T-helper 1 cell (primary cell): ENCODE data around the gene BFSP1.

Experiments used
- DNase-seq, 5 donors: peaks; one replicate each; pipeline ENCODE4 v3.0.0-alpha.2; 2012 to 2020

Gene BFSP1

DNA sequence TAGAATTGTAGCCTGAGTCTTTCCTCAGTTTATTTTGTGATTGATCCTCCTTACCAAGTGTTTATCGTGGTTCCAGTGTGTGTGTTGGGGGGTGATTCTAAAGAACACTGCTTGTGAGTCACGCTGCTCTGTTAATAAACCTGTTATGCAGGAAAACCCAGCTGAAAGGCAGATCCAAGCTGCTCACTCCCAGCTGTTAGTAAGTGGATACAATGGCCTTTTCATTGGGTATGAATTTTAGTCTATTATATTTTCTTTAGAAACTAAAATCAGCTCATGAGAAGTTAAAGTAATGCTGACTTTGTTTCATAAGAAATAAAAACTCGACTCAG is 26.5 kb upstream of the BFSP1 start:
- no peak for DNase-seq

DNA sequence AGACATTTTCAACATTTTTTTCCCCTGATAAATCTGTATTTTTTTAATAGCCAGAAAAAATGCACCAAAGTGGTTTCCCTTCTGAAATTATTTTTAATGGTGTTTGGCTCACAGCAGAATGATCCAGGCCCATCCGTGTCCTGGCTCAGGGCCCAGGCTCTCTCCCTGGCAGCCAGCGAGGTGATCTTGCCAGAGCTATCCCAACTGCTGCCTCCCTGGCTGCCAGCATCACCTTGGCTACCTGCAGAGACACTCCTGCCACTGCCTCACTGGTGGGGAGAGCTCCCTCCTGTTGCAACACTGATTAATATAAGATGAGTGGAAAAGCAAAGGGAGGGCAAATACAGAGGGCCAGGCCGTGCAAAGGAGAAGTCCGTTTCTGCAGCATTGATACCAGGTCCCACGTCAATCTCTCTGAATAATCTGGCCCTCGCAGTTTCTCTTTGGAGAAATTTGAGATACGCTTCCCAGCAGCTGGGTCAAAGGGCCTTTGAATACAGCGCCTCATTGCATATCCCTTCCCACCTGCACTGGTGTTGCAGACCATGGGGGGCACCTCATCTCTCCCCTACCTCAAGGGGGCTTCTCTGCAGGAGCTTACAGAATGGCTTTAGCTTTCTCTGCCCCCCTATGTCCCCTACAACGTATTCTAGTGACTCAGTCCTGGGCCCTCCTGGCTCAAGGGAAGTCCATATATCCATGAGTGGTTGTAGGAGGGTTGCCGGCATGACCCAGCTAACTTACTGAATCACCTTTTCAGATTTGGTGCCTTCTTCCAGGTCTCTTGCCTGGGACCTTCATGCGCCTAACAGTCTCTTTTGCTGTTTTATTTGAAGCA is 25.9 kb upstream of the BFSP1 start:
- DNase-seq: no peak

DNA sequence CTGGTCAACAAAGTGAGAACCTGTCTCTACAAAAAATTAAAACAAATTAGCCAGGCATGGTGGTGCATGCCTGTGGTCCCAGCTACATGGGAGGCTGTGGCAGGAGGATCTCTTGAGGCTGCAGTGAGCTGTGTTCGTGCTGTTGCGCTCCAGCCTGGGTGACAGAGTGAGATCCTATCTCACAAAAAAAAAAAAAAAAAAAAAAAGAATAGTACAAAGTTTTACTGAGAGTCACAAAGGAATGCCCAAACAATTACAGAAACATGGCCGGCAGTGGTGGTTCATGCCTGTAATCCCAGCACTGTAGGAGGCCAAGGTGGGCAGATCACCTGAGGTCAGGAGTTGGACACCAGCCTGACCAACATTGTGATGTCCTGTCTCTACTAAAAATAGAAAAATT is 23.9 kb upstream of the BFSP1 start:
- no peak for DNase-seq

DNA sequence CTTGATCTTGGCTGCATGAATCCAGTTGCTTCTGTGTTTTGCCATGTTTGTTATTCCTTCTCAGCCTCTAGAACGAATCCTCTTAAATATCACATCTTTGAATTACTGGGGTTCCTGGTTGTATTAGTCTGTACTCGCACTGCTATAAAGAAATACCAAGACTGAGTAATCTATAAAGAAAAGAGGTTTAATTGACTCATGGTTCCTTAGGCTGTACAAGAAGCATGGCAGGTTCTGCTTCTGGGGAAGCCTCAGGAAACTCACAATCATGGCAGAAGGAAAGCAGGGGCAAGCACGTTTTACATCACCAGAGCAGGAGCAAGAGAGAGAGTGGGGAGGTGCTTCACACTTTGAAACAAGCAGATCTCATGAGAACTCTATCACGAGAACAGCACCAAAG is 18.0 kb upstream of the BFSP1 start:
- no peak for DNase-seq

DNA sequence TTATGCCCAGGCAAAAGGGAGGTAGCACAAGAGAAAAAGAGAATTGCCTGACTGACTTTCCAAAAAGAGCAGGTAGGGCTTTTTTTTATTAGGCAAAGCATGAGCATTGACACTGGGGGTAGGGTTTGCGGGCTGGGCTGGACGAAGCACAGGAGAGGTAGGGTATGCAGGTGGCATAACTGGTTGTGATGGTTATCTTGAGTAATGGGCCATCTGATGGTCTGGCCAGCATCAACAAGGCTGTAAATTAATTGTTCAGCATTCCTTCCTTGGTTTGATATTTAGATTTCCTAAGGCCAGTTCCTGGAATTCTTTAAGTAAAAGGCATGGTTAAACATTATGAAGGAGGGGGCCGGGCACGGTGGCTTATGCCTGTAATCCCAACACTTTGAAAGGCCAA is 13.9 kb upstream of the BFSP1 start:
- no peak for DNase-seq

DNA sequence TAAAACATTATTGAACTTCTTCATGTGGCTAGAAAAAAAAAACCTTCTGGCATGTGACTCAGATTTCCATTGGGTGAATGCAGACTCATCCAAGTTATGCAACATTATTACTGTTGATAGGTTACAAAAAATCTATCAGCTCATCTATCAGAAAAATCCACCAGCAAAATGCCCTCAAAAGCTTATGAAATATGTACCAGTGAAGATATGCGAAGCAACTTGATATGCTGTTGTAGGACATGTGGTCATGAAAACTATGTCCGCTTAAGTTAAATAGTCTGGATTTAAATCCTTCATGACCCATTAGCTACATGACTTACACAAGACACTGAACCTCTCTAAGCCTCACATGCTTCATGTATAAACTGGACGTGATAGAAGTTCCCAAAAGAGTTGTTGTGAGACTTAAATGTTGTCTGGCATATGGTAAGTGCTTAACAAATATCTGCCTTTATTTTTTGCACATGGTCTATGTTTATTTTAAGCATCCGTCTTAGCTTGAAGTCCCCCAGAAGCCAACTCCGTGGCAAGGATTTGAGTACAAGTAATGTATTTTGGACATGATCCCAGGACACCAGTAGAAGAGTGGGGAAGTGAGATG is 12.5 kb upstream of the BFSP1 start:
- DNase-seq: no peak

DNA sequence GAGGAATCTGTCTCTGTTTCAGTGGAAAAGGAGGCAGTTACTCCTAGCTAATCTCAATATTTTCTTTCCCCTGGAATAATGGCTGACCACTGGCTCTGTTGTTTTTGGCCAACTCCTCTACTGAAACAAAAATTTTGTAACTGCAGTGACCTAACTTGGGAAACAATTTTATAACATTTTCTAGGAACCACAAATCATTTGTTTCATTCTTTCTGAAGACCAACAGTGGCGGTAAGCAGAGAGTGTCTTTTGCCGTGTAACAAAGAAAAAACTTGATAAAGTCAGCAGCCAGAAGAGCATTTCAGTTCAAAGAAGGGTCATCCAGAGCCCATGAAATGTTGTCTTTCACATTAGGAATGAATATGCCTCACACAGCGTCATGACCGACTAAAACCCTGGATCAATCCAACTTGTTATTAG is 11.8 kb upstream of the BFSP1 start:
- DNase-seq: no peak

DNA sequence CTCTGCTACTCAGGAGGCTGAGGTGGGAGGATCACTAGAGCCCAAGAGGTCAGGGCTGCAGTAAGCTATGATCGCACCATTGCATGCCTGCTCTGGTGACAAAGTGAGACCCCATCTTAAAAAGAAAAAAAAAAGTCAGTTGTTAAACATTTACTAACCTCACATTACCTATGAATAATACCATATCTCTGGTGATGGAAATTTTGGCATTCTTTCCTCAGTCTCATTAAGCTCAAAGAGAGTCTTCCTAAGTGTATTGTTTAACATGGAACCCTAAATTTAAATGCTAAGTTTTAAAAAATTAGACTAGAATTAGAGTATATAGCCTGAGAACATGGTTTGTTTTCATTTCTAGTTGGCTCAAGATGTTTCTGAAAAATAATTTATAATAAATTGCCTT is 11.3 kb upstream of the BFSP1 start:
- DNase-seq: no peak

DNA sequence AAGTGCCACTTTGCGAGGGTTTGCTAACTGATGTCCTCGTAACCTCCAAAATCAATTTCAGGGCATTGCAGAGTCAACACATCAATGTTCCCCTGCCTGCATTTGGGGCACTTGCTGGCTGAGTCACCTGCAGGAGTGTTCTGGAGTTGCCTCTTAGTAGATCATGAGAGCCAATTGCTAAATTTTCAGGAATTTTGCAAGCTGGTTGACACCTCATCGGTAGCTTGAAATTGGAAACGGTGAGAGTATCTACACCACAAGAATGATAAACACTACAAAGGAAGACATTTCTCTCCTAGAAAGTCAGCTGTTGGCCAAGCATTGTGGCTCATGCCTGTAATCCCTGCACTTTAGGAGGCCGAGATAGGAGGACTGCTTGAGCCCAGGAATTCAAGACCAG is 10.8 kb upstream of the BFSP1 start:
- no peak for DNase-seq

DNA sequence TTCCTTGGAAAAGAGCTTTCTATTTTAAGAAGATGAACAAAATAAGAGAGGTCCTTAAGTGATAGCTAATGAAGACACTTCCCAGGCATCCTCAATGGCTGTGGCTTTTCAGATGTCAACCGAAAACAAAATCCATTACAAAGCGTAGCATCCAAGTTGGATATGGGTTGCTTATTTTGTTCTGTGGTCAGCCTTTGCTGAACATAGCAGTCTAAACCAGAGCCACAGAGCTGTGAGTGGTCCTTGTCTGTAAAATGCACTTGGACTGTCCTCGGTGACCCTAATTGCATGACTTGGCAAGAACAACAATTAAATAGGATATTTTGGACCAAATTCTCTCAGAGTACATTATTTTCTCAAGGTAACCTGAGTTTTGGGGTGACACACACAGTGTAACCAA is 10.4 kb upstream of the BFSP1 start:
- DNase-seq: no peak

DNA sequence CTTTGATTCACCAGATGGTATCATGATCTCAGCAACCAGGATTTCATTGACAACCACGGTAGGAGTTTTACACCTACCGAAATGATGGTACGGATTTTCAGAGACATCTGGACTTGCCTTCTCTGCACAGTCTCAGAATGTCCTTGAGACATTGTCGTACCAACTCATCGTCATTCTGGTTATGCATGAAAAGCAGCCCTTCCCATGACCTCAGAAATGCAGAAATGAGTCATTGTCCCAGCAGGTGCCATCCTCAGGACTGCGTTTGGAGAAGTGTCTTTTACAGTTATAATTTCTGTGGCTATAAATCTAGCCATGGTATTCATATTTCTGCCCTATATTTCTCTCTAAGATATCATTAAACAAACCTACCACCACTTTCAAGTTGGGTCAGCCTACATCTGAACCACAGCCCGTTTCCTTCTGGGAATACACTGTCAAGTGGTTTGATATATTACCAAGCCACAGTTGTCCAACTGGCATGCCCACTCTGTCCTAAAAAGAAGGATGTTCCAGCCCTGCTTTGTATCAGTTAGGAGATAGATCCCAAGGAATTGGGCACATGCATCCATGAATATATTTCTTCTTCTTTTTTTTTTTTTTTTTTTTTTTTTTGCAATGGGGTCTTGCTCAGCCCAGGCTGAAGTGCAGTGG is 7.5 kb upstream of the BFSP1 start:
- peak in 1 of 5 donors; percentile 68 for DNase-seq

DNA sequence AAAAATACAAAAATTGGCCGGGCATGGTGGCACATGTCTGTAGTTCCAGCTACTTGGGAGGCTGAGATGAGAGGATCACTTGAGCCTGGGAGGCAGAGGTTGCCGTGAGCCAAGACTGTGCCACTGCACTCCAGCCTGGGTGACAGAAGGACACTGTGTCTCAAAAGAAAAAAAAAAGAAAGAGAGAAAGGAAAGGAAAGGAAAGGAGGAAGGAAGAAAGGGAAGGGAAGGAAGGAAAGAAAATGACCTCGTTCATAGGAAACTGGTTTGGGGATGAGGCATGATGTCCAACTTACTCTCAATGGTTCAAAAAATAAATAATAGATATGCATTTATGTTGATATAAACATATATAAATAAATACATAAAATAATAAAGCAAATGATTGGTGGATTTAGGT is 6.8 kb upstream of the BFSP1 start:
- no peak for DNase-seq

DNA sequence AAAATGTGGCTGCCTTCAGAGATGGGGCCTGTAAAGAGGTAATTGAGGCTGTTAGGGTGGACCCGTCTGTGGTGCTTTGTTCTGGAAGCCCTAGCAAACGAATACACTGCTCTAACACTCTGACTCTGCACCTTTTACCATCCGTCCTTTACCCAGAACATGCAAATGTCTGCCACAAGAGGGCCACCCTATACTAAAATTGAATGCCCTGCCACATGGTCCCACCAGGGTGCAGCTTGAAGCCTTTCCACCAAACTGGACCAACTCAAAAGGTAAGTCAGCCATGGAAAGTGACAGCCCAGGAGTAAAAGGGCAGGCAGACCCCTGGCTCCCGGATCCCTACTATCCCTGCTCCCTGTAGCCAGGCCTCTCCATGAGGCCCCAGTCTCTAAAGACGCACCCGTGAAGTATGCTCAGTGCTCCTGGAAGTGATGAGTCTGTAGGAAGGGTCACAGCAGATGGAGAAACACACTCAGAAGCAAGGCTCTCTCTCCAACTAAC is 5.8 kb upstream of the BFSP1 start:
- DNase-seq: peak; percentile 24 to 71 (median 40)

DNA sequence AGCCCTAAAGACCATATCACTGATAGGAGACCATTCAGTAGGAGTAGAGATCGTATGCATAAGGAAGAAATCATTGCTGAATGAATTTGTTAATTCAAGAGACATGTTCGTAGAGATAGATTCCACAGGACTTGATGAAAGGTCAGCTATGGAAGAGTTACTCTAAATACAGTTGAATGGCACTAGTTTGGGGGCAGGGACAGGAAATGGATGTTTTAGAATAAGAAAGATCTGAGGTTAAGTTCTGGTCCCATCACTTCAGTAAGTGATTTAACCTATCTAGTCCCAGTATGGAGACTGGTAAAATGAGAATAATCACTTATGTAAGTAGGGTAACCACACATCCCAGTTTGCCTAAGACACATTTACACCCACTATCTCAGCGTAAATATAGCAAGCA is 2.9 kb upstream of the BFSP1 start:
- no peak for DNase-seq

DNA sequence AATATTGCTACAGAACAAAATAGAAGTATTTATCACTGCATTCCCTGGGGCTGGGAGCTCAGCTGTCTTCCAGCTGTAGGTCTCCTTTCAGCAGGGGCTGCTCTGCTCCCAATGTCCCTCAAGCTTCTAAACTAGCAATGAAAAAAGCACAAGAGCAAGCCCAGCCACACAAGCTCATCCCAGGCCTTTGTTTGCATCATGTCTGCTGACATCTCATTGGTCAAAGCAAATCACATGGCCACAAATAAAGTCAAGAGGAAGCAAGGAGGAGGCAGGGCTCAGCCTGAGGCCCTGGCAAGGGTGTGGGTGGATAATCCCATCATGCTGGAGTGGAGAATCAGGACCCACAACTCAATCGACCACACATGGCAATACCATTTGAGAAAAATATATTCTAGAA is 2.2 kb upstream of the BFSP1 start:
- DNase-seq: peak in 1 of 5 donors; percentile 52

DNA sequence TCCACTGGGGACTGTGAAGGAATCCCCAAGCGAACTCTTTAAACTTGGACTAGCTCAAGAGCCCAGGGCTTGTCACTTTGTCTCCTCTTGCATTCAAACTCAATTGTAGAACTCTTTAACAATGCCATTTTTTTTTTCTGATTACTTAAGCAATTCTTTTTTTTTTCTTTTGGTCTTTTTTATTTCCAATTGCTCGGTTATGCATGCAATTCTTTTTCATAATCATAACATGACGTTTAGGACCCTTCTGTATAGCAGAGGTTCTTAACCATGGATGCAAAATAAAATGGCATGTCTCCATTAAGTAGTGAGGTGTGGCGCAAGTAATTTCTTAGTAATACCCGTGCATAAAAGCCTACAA is 466 bp upstream of the BFSP1 start:
- DNase-seq: no peak

DNA sequence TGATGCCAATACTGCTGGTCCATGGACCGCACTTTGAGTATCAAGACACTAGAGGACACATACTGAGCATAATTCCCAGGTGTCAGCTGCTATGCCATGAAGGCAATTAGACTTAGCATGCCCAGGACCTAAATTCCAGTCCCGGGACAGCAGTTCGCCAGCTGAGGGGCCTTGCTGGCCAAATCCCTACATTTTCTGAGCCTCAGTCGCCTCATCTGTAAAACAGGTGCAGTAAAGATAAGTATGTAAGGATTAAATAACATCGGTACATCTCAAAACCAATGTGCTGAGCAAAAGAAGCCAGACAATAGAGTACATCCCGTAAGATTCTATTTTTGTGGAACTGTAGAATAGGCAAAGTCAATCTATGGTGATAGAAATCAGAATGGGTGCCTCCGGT is 1.0 kb downstream of the BFSP1 start:
- no peak for DNase-seq

DNA sequence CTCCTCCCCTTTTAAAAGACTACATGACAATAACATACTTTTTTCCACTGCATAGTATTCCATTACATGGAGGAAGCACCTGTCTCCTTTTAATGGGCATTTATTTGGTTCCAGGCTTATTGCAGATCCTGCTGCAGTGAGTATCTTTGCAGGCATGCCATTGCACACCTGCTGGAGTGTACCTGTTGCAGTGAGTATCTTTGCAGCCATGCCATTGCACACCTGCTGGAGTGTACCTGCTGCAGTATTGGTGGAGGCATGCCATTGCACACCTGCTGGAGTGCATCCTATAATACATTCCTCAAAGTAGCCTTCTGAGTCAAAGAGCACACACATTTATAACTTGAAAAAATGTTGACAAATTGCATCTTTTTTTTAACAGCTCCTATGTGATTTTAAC is 1.6 kb downstream of the BFSP1 start:
- DNase-seq: no peak

DNA sequence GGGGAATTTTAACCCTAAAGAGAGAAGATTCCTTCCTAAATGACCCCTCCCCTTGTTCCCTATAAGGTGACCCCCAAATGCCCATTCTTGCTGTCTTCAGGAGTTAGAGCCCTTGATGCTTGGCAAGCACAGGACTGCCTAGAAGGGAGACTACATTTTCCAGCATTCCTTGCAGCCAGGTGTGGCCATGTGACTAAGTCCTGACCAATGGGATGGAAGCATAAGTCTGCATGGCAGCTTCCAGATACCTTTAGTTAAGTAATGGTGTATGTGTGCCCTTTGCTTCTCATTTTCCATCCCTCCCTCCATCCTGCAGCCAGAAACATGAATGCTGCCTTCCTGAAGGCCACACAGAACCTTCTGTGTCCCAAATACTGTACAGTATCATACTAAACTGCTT is 5.5 kb downstream of the BFSP1 start:
- peak in 2 of 5 donors; percentile 6 to 32 for DNase-seq

DNA sequence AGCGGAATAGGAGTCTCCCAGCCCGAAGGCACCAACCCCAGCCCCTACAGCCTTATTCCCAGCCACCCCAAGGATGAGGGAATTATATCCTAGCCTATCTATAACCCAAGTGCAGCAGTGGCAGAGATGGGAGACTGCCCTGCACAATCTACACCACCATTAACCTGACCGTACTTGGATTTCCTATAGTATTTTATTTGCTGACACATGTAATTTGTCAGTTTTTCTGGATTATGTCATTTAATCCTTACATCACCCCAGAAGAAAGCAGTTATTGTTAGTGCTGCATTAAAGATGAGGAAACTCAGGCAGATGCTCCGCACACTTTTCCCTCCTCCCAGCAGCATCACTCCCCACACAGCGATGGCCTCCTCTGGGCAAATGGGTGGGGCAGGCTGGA is 6.0 kb downstream of the BFSP1 start:
- DNase-seq: no peak

DNA sequence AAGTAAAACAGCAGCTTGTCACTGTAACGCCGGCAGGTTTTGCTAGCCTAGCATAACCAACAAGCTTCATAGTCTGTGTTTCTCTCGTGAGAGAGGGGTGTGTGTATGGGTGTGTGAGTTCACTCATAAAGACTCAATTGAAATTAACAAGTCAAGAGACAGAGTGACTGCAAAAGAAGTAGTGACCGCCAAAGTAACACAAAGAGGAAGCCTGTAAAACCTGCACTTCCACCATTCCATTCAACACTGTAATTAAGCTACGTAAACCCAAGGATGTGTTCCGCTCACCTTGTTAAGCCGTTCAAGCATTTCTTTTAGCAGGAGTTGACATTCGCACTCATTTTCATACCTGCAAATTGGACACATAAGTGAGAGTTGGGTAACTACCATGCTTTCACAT is 6.6 kb downstream of the BFSP1 start:
- DNase-seq: no peak

DNA sequence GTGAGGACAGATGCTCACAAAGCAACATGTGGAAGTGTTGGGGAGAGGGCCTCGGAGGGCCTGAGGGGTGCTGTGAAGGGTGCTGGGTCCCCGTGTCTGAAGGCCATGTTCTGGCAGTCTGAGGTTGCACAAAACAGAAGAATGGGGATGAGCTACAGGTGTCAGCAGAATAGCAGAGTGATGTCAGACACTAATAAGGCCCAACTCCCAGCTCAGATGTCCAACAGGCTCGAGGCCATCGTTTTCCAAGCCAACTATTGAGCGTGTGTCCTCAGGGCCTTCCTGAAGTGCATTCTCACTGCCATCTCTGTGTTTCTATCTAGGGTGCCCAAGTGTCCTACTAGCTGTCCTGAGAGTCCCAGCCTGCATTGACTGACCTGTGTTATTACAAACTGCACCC is 7.9 kb downstream of the BFSP1 start:
- no peak for DNase-seq

DNA sequence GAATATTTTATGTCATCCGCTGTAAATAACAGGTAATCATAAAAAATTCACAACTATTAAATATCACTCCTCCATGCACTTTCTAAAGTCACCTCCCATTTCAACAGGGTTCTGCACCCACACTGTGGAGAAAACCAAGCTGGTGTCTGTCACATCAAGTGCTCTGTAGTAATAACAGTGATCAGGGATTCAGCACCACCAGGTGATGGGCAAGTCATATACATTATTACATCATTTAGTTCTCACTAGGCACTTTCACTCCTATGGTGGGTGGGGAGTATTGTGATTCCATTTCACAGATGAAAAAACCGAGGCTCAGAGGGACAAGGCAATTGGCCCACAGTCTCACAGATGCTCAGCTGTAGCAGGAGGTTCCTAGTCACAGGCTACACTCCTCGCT is 8.7 kb downstream of the BFSP1 start:
- DNase-seq: no peak

DNA sequence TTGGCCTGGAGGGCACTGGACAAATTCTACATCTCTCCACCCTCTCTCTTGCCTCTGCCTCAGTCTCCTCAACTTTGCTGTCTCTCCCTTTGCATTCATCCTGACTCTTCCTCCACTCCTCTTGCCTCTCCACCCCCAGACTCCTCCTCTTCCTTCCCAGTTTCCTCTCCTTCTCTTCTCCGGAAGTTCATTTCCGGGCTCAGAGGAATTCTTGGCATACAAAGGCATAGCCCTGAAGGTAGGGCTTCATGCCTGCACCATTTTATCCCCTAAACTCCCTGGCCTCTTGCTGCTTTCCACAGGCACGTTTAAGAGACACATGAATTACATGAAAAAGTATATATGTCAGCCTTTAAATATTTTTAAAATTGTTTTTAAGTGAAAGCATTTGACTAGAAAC is 10.6 kb downstream of the BFSP1 start:
- no peak for DNase-seq
